Neural progenitor cell (in vitro differentiated cells): ENCODE results near the gene HMGCLL1.

ENCODE experiments used
- CTCF ChIP-seq: fragments of 200-600 bp; sonication (generic); IDR thresholded peaks from 2 replicates; pipeline ENCODE4 v1.5.1; 2017; ENCODE audit warnings: antibody characterized with exemption, mild to moderate bottlenecking
- EZH2 ChIP-seq: fragments of 200-600 bp; sonication (generic); IDR thresholded peaks from 2 replicates; pipeline ENCODE4 v1.6.1; 2017; ENCODE audit warnings: antibody characterized with exemption, mild to moderate bottlenecking, moderate library complexity

DNA sequence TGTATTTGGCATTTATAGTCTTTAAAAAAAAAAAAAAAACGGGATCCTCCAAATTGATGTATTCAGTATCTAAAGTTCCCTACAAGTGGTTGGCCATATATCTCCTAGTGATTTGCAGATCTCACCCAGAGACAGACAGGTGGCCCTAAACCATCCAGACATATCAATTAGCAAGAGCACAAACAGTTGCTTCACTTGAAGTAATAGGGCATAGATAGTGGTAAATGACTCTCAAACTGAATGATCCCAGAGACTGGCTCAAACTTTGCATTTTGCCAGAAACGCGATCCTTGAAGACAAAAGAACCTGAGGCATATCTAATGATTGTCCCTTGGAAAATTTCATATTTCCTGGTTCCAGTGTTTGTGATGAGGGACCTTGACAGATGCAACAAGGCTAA, 54.6 kb downstream of the HMGCLL1 start:
- TF ChIP-seq EZH2 (no peak), CTCF (no peak)
